ENCODE results near the gene SLC22A7.

The SLC22A7 gene

GRCh38 chr6:43283905-43284304, 14.2 kb upstream of the SLC22A7 start:
- Mint-ChIP-seq H3K4me1 (ENCODE audit: low read depth) (no peaks in the 10 kb centered on the region), H3K36me3 (ENCODE audit: low read depth) (no peaks in the 10 kb centered on the region), H3K27ac (no peak overlapping the region), H3K9me3 (no peaks in the 10 kb centered on the region), H3K27me3 (ENCODE audit: low read depth) (peaks cover 43% of the 10 kb centered on the region), H3K4me3 (no peak overlapping the region)
- no peak for DNase-seq (ENCODE audit: low spot score)

GRCh38 chr6:43284991-43285781, 12.9 kb upstream of the SLC22A7 start:
- H3K4me3 Mint-ChIP-seq: no peak overlapping the region
- no peaks in the 10 kb centered on the region for H3K4me1 Mint-ChIP-seq (ENCODE audit: low read depth)

GRCh38 chr6:43285832-43286231, 12.2 kb upstream of the SLC22A7 start:
- Mint-ChIP-seq H3K4me1 (ENCODE audit: low read depth) (no peaks in the 10 kb centered on the region), H3K27me3 (ENCODE audit: low read depth) (peaks cover 42% of the 10 kb centered on the region), H3K4me3 (no peak overlapping the region), H3K27ac (no peak overlapping the region), H3K9me3 (no peaks in the 10 kb centered on the region), H3K36me3 (ENCODE audit: low read depth) (no peaks in the 10 kb centered on the region)
- DNase-seq (ENCODE audit: low spot score): no peak

More at GRCh38 chr6:43284991-43285781, 12.9 kb upstream of the SLC22A7 start:
- peaks cover 43% of the 10 kb centered on the region for H3K27me3 Mint-ChIP-seq (ENCODE audit: low read depth)
- no peak overlapping the region for H3K27ac Mint-ChIP-seq
- DNase-seq (ENCODE audit: low spot score): no peak
- H3K9me3 Mint-ChIP-seq: no peaks in the 10 kb centered on the region
- no peaks in the 10 kb centered on the region for H3K36me3 Mint-ChIP-seq (ENCODE audit: low read depth)

GRCh38 chr6:43286456-43286979, 11.5 kb upstream of the SLC22A7 start:
- Mint-ChIP-seq H3K4me3 (no peak overlapping the region), H3K27me3 (ENCODE audit: low read depth) (peaks cover 40% of the 10 kb centered on the region)

GRCh38 chr6:43286980-43287716, 10.9 kb upstream of the SLC22A7 start:
- no peaks in the 10 kb centered on the region for H3K4me1 Mint-ChIP-seq (ENCODE audit: low read depth)
- no peak overlapping the region for H3K27ac Mint-ChIP-seq
- H3K4me3 Mint-ChIP-seq: no peak overlapping the region
- H3K9me3 Mint-ChIP-seq: no peaks in the 10 kb centered on the region
- DNase-seq (ENCODE audit: low spot score): no peak
- peaks cover 36% of the 10 kb centered on the region for H3K27me3 Mint-ChIP-seq (ENCODE audit: low read depth)
- H3K36me3 Mint-ChIP-seq (ENCODE audit: low read depth): no peaks in the 10 kb centered on the region

More at GRCh38 chr6:43286456-43286979, 11.5 kb upstream of the SLC22A7 start:
- no peaks in the 10 kb centered on the region for H3K36me3 Mint-ChIP-seq (ENCODE audit: low read depth)
- no peaks in the 10 kb centered on the region for H3K4me1 Mint-ChIP-seq (ENCODE audit: low read depth)
- no peaks in the 10 kb centered on the region for H3K9me3 Mint-ChIP-seq
- no peak for DNase-seq (ENCODE audit: low spot score)
- H3K27ac Mint-ChIP-seq: no peak overlapping the region

- H3K9me3 Mint-ChIP-seq: no peaks in the 10 kb centered on the region
- no peaks in the 10 kb centered on the region for H3K36me3 Mint-ChIP-seq (ENCODE audit: low read depth)
- H3K27me3 Mint-ChIP-seq (ENCODE audit: low read depth): peaks cover 32% of the 10 kb centered on the region
- H3K4me1 Mint-ChIP-seq (ENCODE audit: low read depth): no peaks in the 10 kb centered on the region
- H3K27ac Mint-ChIP-seq: no peak overlapping the region
- no peak for DNase-seq (ENCODE audit: low spot score)
- H3K4me3 Mint-ChIP-seq: no peak overlapping the region
Measured at GRCh38 chr6:43287717-43288679, 10.1 kb upstream of the SLC22A7 start.

- DNase-seq (ENCODE audit: low spot score): no peak
- peaks cover 28% of the 10 kb centered on the region for H3K27me3 Mint-ChIP-seq (ENCODE audit: low read depth)
- H3K36me3 Mint-ChIP-seq (ENCODE audit: low read depth): no peaks in the 10 kb centered on the region
- no peaks in the 10 kb centered on the region for H3K4me1 Mint-ChIP-seq (ENCODE audit: low read depth)
- H3K4me3 Mint-ChIP-seq: no peak overlapping the region
- no peaks in the 10 kb centered on the region for H3K9me3 Mint-ChIP-seq
- H3K27ac Mint-ChIP-seq: no peak overlapping the region
Measured at GRCh38 chr6:43290339-43290904, 7.6 kb upstream of the SLC22A7 start.

GRCh38 chr6:43290905-43291355, 7.1 kb upstream of the SLC22A7 start:
- Mint-ChIP-seq H3K4me1 (ENCODE audit: low read depth) (no peaks in the 10 kb centered on the region), H3K27ac (no peak overlapping the region), H3K27me3 (ENCODE audit: low read depth) (peaks cover 23% of the 10 kb centered on the region), H3K4me3 (no peak overlapping the region), H3K9me3 (no peaks in the 10 kb centered on the region), H3K36me3 (ENCODE audit: low read depth) (no peaks in the 10 kb centered on the region)
- DNase-seq (ENCODE audit: low spot score): no peak

GRCh38 chr6:43291708-43292107, 6.4 kb upstream of the SLC22A7 start:
- H3K36me3 Mint-ChIP-seq (ENCODE audit: low read depth): no peaks in the 10 kb centered on the region

GRCh38 chr6:43292341-43292740, 5.7 kb upstream of the SLC22A7 start:
- no peaks in the 10 kb centered on the region for H3K36me3 Mint-ChIP-seq (ENCODE audit: low read depth)
- H3K4me3 Mint-ChIP-seq: no peak overlapping the region
- H3K9me3 Mint-ChIP-seq: no peaks in the 10 kb centered on the region
- no peak overlapping the region for H3K27ac Mint-ChIP-seq
- H3K27me3 Mint-ChIP-seq (ENCODE audit: low read depth): peaks cover 20% of the 10 kb centered on the region
- H3K4me1 Mint-ChIP-seq (ENCODE audit: low read depth): no peaks in the 10 kb centered on the region
- DNase-seq (ENCODE audit: low spot score): no peak

More at GRCh38 chr6:43291708-43292107, 6.4 kb upstream of the SLC22A7 start:
- Mint-ChIP-seq H3K9me3 (no peaks in the 10 kb centered on the region), H3K27ac (no peak overlapping the region), H3K4me1 (ENCODE audit: low read depth) (no peaks in the 10 kb centered on the region), H3K4me3 (no peak overlapping the region), H3K27me3 (ENCODE audit: low read depth) (peaks cover 20% of the 10 kb centered on the region)
- DNase-seq (ENCODE audit: low spot score): no peak

- Mint-ChIP-seq H3K9me3 (no peaks in the 10 kb centered on the region), H3K27ac (no peak overlapping the region), H3K4me1 (ENCODE audit: low read depth) (no peaks in the 10 kb centered on the region), H3K36me3 (ENCODE audit: low read depth) (no peaks in the 10 kb centered on the region), H3K4me3 (no peak overlapping the region), H3K27me3 (ENCODE audit: low read depth) (peaks cover 17% of the 10 kb centered on the region)
- no peak for DNase-seq (ENCODE audit: low spot score)
Measured at GRCh38 chr6:43292763-43293318, 5.2 kb upstream of the SLC22A7 start.

GRCh38 chr6:43293698-43294097, 4.4 kb upstream of the SLC22A7 start:
- no peaks in the 10 kb centered on the region for H3K4me1 Mint-ChIP-seq (ENCODE audit: low read depth)
- H3K4me3 Mint-ChIP-seq: no peak overlapping the region
- H3K27me3 Mint-ChIP-seq (ENCODE audit: low read depth): peaks cover 17% of the 10 kb centered on the region
- H3K9me3 Mint-ChIP-seq: no peaks in the 10 kb centered on the region
- H3K36me3 Mint-ChIP-seq (ENCODE audit: low read depth): no peaks in the 10 kb centered on the region
- no peak for DNase-seq (ENCODE audit: low spot score)
- no peak overlapping the region for H3K27ac Mint-ChIP-seq

- H3K36me3 Mint-ChIP-seq (ENCODE audit: low read depth): no peaks in the 10 kb centered on the region
- H3K27ac Mint-ChIP-seq: no peak overlapping the region
- H3K4me3 Mint-ChIP-seq: no peak overlapping the region
- DNase-seq (ENCODE audit: low spot score): no peak
- no peaks in the 10 kb centered on the region for H3K9me3 Mint-ChIP-seq
- no peaks in the 10 kb centered on the region for H3K4me1 Mint-ChIP-seq (ENCODE audit: low read depth)
- peaks cover 16% of the 10 kb centered on the region for H3K27me3 Mint-ChIP-seq (ENCODE audit: low read depth)
Measured at GRCh38 chr6:43294536-43294935, 3.5 kb upstream of the SLC22A7 start.

Data from T-helper 2 cell treated with Interferon-gamma antibody and Interleukin-4, amounts not matched to agents 5 μg/mL and 100 μg/mL, for 36 hours (primary cell).